Immature natural killer cell (primary cell): ENCODE measurements around the gene XPO6. TPM values are rescaled to one million over a fixed set of nuclear protein-coding genes. Genes with fewer than 3 reads are reported as not detected.

Source experiments
- DNase-seq, 3 donors: peaks; one replicate each; pipeline ENCODE4 v3.0.0; 2022; ENCODE audit warnings: mixed read lengths in 1 of 3
- H3K27ac Mint-ChIP-seq, 6 donors: one replicate each; pipeline ENCODE4 v1.8.0; 2020; ENCODE audit warnings: mixed read lengths in 6 of 6, mild to moderate bottlenecking in 5 of 6, inconsistent platforms in 4 of 6, moderate library complexity in 3 of 6
- H3K27me3 Mint-ChIP-seq, 3 donors: one replicate each; pipeline ENCODE4 v1.8.0; 2020 to 2021; ENCODE audit warnings: low read depth in 3 of 3, mild to moderate bottlenecking in 3 of 3, mixed read lengths in 3 of 3, moderate library complexity in 3 of 3, inconsistent platforms in 1 of 3
- H3K36me3 Mint-ChIP-seq, 3 donors: one replicate each; pipeline ENCODE4 v1.8.0; 2020; ENCODE audit warnings: mixed read lengths in 3 of 3, inconsistent platforms in 2 of 3, mild to moderate bottlenecking in 2 of 3
- H3K4me1 Mint-ChIP-seq, 2 donors: one replicate each; pipeline ENCODE4 v1.8.0; 2020; ENCODE audit warnings: inconsistent platforms in 2 of 2, mild to moderate bottlenecking in 2 of 2, mixed read lengths in 2 of 2, moderate library complexity in 1 of 2
- H3K4me3 Mint-ChIP-seq, 5 donors: one replicate each; pipeline ENCODE4 v1.8.0; 2020; ENCODE audit warnings: mild to moderate bottlenecking in 5 of 5, mixed read lengths in 5 of 5, inconsistent platforms in 3 of 5, moderate library complexity in 3 of 5
- H3K9me3 Mint-ChIP-seq, 6 donors: one replicate each; pipeline ENCODE4 v1.8.0; 2020; ENCODE audit warnings: mild to moderate bottlenecking in 6 of 6, mixed read lengths in 6 of 6, inconsistent platforms in 4 of 6, moderate library complexity in 3 of 6
- polyA plus RNA-seq, 3 donors: library from polyadenylated mRNA; unstranded; fragments of 300-500 nt; fragmentation: Illumina TruSeq; gene quantifications; one replicate each; pipeline ENCODE4 v1.2.3, GENCODE V29; 2021

Gene XPO6
- polyA plus RNA-seq, 3 donors from 2014 or later: 40.7 to 75.5 (median 42.2) TPM

DNA sequence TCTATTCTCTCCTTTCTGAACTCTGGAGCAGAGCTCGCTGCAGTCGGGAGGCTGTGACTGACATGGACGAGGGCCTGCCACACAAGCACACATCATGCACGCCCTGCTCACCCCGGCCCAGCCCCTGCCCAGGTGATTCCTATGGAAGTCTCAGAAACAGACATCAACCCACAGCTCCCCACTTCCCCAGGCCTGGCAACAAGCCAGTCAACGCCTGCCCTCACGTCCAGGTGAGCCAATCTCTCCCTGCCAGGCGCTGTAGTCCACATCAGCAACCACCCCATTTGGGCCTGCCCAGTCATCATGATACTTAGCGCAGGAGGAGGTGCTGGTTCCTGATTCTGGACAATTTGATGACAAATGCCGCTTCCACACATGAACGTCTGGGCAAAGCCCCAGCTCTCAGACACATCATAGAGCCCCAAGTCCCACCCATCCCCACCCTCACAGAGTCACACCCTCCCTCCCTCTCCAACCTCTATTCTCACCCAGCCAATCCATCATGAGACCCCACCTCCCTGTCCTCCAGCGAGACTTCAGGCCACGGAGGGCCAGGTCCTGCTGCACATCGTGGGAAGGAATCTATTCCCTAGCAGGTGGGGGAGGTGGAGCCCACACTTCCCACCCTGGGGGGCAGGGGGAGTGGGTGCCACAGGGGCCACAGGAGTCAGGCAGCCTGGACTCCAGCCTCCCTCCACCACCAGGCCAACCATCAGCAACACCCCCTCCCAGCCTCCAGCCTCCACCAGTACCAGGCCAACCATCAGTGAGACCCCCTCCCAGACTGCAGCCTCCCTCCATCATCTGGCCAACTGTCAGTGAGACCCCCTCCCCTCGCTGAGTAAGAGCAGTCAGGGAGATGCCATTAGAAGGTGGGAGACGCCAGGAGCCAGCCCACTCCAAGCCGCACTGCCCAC lies 114.5 kb downstream of the XPO6 start:
- Mint-ChIP-seq H3K27ac (peak overlapping the region in 3 of 6 donors; percentile 48 to 64 (median 53)), H3K9me3 (no peaks in the 10 kb centered on the region), H3K4me3 (no peak overlapping the region), H3K36me3 (peaks cover 9 to 27% (median 9%) of the 10 kb centered on the region in 3 donors), H3K4me1 (no peaks in the 10 kb centered on the region), H3K27me3 (peaks cover 2 to 7% (median 3%) of the 10 kb centered on the region in 3 donors)
- DNase-seq: no peak

- peaks cover 0 to 6% (median 5%) of the 10 kb centered on the region in 3 donors for H3K27me3 Mint-ChIP-seq
- peaks cover 0 to 9% (median 0%) of the 10 kb centered on the region in 3 donors for H3K36me3 Mint-ChIP-seq
- H3K4me3 Mint-ChIP-seq: no peak overlapping the region
- H3K9me3 Mint-ChIP-seq: no peaks in the 10 kb centered on the region
- no peak overlapping the region for H3K27ac Mint-ChIP-seq
- DNase-seq: no peak
- H3K4me1 Mint-ChIP-seq: peaks cover 0 to 6% of the 10 kb centered on the region in 2 donors
Measured at GRCh38 chr16:28093385-28093725, 118.4 kb downstream of the XPO6 start.

DNA sequence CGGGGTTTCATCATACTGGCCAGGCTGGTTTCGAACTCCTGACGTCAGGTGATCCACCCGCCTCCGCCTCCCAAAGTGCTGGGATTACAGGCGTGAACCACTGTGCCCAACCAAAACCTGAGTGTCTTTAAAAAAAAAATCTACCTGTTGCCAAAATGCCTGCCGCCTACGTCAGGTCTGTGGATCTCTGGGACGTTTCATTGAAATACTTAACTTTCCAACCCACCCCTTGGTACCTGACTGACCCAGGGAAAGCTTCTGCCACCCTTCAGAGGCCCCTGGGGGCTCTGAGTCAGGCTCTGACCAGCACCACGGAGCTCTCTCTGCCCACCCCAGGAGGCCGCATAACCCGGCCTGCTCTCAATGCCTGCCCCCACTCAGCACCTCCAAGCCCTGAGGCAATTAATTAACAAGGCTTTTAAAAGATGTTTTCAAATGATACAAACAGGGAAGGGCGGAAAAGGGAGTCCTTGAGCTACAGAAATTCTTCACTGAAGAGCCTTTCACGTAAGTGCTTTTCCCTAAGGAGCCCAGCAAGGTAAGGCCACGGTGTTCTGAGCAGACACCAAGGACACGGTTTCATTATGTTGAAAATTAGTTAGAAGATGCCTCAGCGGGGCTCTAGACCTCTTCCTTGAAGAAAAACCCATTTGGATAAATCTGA lies 118.9 kb downstream of the XPO6 start:
- Mint-ChIP-seq H3K27me3 (peaks cover 0 to 8% (median 6%) of the 10 kb centered on the region in 3 donors), H3K36me3 (peaks cover 0 to 7% (median 0%) of the 10 kb centered on the region in 3 donors), H3K4me1 (peaks cover 0 to 6% of the 10 kb centered on the region in 2 donors), H3K9me3 (no peaks in the 10 kb centered on the region), H3K4me3 (no peak overlapping the region), H3K27ac (peak overlapping the region in 1 of 6 donors; percentile 58)
- no peak for DNase-seq

DNA sequence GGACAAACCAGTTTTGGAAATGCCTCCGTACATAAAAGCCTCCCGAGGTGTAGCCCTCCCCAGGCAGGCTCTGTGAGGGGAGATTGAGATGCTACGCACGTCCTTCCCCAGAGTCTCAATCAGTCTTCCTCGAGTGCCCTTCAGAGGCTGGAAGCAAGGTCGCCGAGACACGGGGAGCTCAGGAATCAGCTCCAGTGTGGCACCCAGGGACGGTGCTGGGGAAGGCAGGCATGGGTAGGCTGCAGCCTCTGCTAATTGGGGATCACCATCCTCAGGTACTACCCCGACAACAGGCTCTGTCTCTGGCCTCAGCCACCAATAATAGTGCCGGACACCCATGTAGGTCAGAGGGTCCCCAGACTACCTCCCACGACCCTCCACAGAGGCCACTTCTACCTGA lies 120.1 kb downstream of the XPO6 start:
- peaks cover 0 to 1% (median 0%) of the 10 kb centered on the region in 3 donors for H3K36me3 Mint-ChIP-seq
- H3K27me3 Mint-ChIP-seq: peaks cover 0 to 8% (median 4%) of the 10 kb centered on the region in 3 donors
- peaks cover 0 to 6% of the 10 kb centered on the region in 2 donors for H3K4me1 Mint-ChIP-seq

GRCh38 chr16:28090646-28091377 lies 121.0 kb downstream of the XPO6 start:
- Mint-ChIP-seq H3K4me1 (peaks cover 0 to 6% of the 10 kb centered on the region in 2 donors), H3K27ac (no peak overlapping the region), H3K36me3 (no peaks in the 10 kb centered on the region), H3K4me3 (no peak overlapping the region), H3K27me3 (peaks cover 0 to 8% (median 3%) of the 10 kb centered on the region in 3 donors), H3K9me3 (no peaks in the 10 kb centered on the region)
- no peak for DNase-seq

More for the DNA sequence above, 120.1 kb downstream of the XPO6 start:
- H3K9me3 Mint-ChIP-seq: no peaks in the 10 kb centered on the region
- H3K27ac Mint-ChIP-seq: no peak overlapping the region
- H3K4me3 Mint-ChIP-seq: no peak overlapping the region
- no peak for DNase-seq

- Mint-ChIP-seq H3K36me3 (no peaks in the 10 kb centered on the region), H3K9me3 (no peaks in the 10 kb centered on the region), H3K4me1 (peaks cover 0 to 6% of the 10 kb centered on the region in 2 donors), H3K27ac (peak overlapping the region in 5 of 6 donors; percentile 18 to 92 (median 78)), H3K27me3 (peaks cover 0 to 7% (median 3%) of the 10 kb centered on the region in 3 donors), H3K4me3 (no peak overlapping the region)
- no peak for DNase-seq
Measured at GRCh38 chr16:28089992-28090365, 121.8 kb downstream of the XPO6 start.

DNA sequence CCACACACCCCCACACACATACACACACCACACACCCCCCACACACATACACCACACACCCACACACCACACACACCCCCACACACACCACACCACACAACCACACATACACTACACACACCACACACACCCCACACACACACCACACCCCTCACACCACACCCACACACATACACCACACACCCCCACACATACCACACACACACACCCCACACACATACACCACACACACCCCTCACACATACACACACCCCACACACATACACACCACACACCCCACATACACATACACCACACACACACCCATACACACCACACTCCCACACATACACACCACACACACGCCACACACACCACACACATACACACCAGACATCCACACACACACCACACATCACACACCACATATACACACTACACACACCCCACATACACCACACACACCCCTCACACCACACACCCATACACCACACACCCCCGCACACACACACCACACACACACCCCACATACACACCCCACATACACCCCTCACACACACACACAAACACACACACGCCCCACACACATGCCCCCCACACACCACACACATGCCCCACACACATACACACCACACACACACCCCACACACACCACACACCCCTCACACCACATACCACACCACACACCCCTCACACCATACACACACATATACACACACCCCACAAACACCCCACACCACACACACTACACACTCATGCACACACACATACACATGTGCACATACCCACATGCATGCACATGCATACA lies 122.4 kb downstream of the XPO6 start:
- Mint-ChIP-seq H3K4me3 (no peak overlapping the region), H3K36me3 (no peaks in the 10 kb centered on the region), H3K27ac (peak overlapping the region; percentile 18 to 92 (median 78)), H3K9me3 (no peaks in the 10 kb centered on the region), H3K4me1 (peaks cover 0 to 6% of the 10 kb centered on the region in 2 donors), H3K27me3 (peaks cover 0 to 4% (median 3%) of the 10 kb centered on the region in 3 donors)
- DNase-seq: no peak

GRCh38 chr16:28087675-28088300 lies 124.0 kb downstream of the XPO6 start:
- Mint-ChIP-seq H3K27ac (peak overlapping the region in 2 of 6 donors; percentile 32 to 43), H3K9me3 (no peaks in the 10 kb centered on the region), H3K27me3 (peaks cover 0 to 4% (median 3%) of the 10 kb centered on the region in 3 donors), H3K4me1 (peaks cover 0 to 6% of the 10 kb centered on the region in 2 donors), H3K4me3 (no peak overlapping the region), H3K36me3 (no peaks in the 10 kb centered on the region)
- DNase-seq: no peak

DNA sequence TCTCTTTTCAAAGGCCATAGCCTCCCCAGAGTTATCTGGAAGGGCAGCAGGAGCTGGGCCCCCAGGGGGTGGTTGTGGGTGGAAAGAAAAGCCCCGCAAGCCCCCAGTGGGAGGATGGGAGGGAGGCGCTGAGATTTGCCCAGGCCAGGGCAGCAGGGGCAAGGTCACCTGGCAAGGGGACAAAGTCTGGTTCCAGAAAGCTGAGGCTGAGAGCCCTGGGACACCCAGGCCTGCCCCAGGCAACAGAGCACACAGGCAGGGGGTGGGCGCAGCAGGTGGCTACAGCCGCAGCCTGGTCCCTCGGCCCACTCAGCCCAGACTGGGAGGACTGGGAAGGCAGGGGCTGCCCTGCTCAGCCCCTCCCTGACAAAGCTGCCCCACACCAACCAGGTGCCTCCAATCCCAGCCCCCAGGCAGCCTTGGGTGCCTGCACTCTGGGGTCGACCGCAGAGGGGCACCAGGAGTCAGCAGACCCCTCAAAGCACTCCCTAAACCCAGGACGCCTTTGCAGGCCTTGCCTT lies 124.6 kb downstream of the XPO6 start:
- no peak for DNase-seq
- Mint-ChIP-seq H3K4me1 (peaks cover 0 to 6% of the 10 kb centered on the region in 2 donors), H3K36me3 (no peaks in the 10 kb centered on the region), H3K9me3 (no peaks in the 10 kb centered on the region), H3K27me3 (peaks cover 0 to 4% (median 3%) of the 10 kb centered on the region in 3 donors), H3K27ac (no peak overlapping the region), H3K4me3 (no peak overlapping the region)

- H3K9me3 Mint-ChIP-seq: no peaks in the 10 kb centered on the region
- peak overlapping the region in 1 of 6 donors; percentile 22 for H3K27ac Mint-ChIP-seq
- H3K4me1 Mint-ChIP-seq: peaks cover 0 to 6% of the 10 kb centered on the region in 2 donors
- peaks cover 0 to 4% (median 3%) of the 10 kb centered on the region in 3 donors for H3K27me3 Mint-ChIP-seq
- no peaks in the 10 kb centered on the region for H3K36me3 Mint-ChIP-seq
- H3K4me3 Mint-ChIP-seq: no peak overlapping the region
- no peak for DNase-seq
Measured at GRCh38 chr16:28086186-28087139, 125.3 kb downstream of the XPO6 start.

DNA sequence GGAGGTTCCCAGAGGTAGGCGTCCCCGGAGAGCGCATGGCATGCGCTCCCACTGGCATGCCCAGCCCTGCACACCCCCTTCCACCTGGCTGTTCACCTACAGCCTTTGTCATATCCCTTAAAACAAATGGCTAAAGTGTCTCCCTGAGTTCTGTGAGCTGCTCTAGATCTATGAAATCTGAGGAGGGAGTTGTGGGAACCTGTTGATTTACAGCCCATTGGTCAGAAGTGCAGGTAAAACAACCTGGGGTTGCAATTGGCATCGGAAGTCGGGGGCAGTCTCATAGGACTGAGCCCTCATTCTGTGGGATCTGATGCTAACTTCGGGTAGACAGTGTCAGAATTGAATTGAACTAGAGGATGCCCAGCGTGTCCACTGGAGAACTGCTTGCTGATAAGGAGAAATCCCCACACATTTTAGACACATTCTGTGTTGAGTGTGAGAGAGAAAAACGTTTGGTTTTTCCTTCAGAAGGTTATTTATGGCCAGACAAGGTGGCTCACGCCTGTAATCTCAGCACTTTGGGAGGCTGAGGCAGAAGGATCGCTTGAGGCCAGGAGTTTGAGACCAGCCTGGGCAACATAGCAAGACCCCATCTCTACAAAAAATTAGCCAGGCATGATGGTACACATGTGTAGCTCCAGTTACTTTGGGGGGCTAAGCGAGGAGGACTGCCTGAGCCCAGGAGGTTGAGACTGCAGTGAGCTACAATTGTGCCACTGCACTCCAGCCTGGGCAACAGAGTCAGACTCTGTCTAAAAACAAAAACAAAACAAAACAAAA lies 126.2 kb downstream of the XPO6 start:
- no peaks in the 10 kb centered on the region for H3K36me3 Mint-ChIP-seq
- H3K4me1 Mint-ChIP-seq: peaks cover 0 to 6% of the 10 kb centered on the region in 2 donors
- peak overlapping the region in 1 of 6 donors; percentile 22 for H3K27ac Mint-ChIP-seq
- no peak for DNase-seq
- no peak overlapping the region for H3K4me3 Mint-ChIP-seq
- no peaks in the 10 kb centered on the region for H3K9me3 Mint-ChIP-seq
- peaks cover 0 to 4% (median 3%) of the 10 kb centered on the region in 3 donors for H3K27me3 Mint-ChIP-seq
